HEK293T (cell line): ENCODE data around the gene SMIM3.

Source experiments
- ARNT ChIP-seq: fragments of 450-650 bp; IDR thresholded peaks from 2 replicates; pipeline ENCODE4 v1.6.1; 2017; ENCODE audit warnings: mild to moderate bottlenecking
- BHLHE40 ChIP-seq: fragments of 450-650 bp; IDR thresholded peaks from 2 replicates; pipeline ENCODE4 v1.6.1; 2016; ENCODE audit warnings: mild to moderate bottlenecking, moderate library complexity, borderline replicate concordance
- CTBP1 ChIP-seq: fragments of 450-650 bp; IDR thresholded peaks from 2 replicates; pipeline ENCODE4 v1.6.1; 2016; ENCODE audit warnings: borderline replicate concordance
- ELF4 ChIP-seq: fragments of 450-650 bp; IDR thresholded peaks from 2 replicates; pipeline ENCODE4 v1.6.1; 2017; ENCODE audit warnings: antibody characterized with exemption
- FOXK2 ChIP-seq: fragments of 450-650 bp; IDR thresholded peaks from 2 replicates; pipeline ENCODE4 v1.6.1; 2016; ENCODE audit warnings: mild to moderate bottlenecking
- HDGF ChIP-seq: fragments of 450-650 bp; IDR thresholded peaks from 2 replicates; pipeline ENCODE4 v1.6.1; 2017; ENCODE audit warnings: antibody characterized with exemption, borderline replicate concordance
- L3MBTL2 ChIP-seq: fragments of 450-650 bp; conservative IDR thresholded peaks from 2 replicates; pipeline ENCODE4 v1.6.1; 2016; ENCODE audit warnings: mild to moderate bottlenecking
- LEF1 ChIP-seq: fragments of 450-650 bp; IDR thresholded peaks from 2 replicates; pipeline ENCODE4 v1.6.1; 2017; ENCODE audit warnings: mild to moderate bottlenecking, borderline replicate concordance
- SUZ12 ChIP-seq: fragments of 450-650 bp; IDR thresholded peaks from 2 replicates; pipeline ENCODE4 v1.6.1; 2016; ENCODE audit warnings: mild to moderate bottlenecking
- TARDBP ChIP-seq: fragments of 450-650 bp; IDR thresholded peaks from 2 replicates; pipeline ENCODE4 v1.6.1; 2016

DNA sequence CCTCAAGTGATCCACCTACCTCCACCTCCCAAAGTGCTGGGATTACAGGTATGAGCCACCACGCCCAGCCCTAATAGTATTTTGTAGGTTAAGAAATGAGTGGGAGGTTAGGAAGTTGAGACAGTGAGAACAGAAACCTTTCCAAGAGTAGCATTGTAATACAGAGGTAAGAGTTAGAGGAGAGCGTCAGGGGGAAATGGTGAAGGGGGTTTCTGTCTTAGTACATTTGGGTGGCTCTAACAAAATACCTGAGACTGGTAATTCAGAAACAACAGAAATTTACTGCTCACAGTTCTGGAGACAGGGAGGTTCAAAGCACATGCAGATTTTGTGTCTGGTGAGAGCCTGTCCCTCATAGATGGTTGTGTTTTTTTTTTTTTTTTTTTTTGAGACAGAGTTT is 18.8 kb downstream of the SMIM3 start:
- TF ChIP-seq SUZ12 (no peak), TARDBP (no peak), BHLHE40 (no peak), LEF1 (no peak), HDGF (no peak), L3MBTL2 (no peak), ARNT (no peak), FOXK2 (no peak), ELF4 (no peak), CTBP1 (no peak)
